Activated CD8-positive, alpha-beta memory T cell treated with anti-CD3 and anti-CD28 coated beads, Interleukin-2, amount 50 U/mL, for 4 hours (primary cell): ENCODE measurements around the gene PDE4D.

Experiments
- DNase-seq: peaks from one replicate; pipeline ENCODE4 v3.0.0-alpha.2; 2020

Gene PDE4D

GRCh38 chr5:59236448-59236847 is 657.1 kb downstream of the PDE4D start:
- no peak for DNase-seq

GRCh38 chr5:59234236-59234635 is 659.3 kb downstream of the PDE4D start:
- no peak for DNase-seq

- no peak for DNase-seq
Observed at GRCh38 chr5:59231221-59231931, 662.1 kb downstream of the PDE4D start.

DNA sequence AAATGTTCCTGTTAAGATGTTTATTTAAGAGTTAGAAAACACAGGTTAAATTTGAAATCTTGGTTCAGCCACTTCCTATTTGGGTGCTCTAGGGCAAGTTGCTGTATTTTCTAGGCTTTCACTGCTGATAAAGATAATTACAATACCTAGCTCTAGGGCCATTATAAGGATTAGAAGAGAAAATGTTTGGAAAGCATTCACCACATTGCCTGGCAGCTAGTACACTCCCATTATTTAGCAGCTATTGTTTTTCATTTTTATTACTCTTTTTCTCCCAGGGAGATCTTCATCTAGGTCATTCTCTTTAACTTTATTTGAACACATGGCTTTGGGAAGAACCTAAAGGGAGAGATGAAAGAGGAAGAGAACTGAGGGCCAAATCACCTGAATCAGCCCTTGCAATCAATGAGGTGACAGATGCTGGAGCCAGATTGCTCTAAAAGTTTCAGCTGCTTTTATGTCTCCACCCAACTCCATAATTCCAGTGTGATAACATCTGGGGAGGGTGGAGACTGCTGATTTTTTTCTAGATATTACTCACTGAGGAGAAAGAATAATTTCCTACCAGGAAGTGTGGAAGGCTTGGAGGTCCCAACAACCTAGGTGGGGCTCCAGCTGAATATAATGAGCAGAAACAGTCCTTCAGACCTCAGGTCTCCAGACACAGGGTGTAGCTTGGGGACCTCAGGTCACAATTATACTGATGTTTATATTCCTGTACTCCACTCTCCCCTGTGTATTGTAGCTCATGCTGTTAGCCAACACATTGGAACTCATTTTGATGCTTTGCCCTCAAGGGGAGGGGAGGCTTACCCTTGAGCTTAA is 670.6 kb downstream of the PDE4D start:
- DNase-seq: no peak

DNA sequence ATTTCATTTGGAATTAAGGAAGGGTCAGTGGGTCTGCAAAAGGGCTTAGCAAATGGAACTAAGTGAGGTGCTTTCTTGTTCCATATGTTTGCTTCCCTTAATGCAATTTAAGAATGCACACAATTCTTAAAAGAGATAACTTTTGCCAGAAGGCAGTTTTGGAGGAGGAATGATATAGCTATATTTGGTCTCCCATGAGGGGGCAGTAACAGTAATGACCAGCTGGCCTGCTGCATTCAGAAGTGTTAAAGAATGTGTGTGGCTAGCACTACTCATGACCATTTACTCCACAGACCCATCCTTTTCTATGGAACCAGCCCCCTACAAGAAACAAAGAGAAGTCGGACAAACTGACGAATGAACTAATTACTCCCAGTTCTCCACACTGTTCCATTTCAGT is 671.8 kb downstream of the PDE4D start:
- DNase-seq: no peak

DNA sequence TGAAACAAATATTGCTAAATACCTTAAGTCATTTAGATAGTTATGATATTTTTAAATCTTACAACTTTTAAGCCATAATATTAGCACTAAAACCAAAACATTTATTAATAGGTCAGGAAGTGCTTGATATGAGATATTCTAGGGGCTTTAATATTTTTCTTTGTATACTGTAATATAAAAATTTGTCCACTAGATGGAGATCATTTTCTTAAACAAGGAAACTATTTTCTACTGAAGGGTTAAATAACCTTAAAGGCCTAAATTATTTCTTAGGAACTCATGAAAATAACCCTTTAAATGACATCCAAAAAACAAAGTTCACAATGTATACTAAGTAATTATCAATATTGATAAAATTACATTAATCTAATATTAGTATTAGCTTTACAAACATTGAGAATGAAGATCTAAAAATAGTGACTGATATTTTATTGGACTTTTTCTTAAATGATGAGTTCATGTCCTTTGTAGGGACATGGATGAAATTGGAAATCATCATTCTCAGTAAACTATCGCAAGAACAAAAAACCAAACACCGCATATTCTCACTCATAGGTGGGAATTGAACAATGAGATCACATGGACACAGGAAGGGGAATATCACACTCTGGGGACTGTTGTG is 675.0 kb downstream of the PDE4D start:
- DNase-seq: no peak

DNA sequence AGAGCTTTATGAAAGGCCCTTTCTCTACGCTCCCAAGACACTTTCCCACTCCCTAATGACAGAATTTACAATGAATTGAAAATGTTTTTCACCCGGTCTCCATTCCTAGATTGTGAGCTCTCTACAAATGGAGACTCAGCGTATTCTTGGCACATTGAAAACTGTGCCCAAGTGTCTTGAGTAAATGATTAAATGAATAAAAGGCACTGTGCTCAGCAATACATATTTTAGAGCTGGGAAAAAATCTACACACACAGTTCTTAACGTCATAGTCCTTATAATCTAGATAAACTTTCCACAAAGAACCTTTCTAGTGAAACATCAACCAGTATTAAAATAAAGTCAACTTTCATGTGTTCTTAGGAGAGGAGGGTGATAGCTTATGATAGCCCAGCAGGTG is 676.7 kb downstream of the PDE4D start:
- no peak for DNase-seq

- DNase-seq: no peak
Observed at GRCh38 chr5:59212596-59212995, 680.9 kb downstream of the PDE4D start.

GRCh38 chr5:59209758-59210359 is 683.7 kb downstream of the PDE4D start:
- DNase-seq: no peak

GRCh38 chr5:59208474-59208873 is 685.1 kb downstream of the PDE4D start:
- DNase-seq: no peak

DNA sequence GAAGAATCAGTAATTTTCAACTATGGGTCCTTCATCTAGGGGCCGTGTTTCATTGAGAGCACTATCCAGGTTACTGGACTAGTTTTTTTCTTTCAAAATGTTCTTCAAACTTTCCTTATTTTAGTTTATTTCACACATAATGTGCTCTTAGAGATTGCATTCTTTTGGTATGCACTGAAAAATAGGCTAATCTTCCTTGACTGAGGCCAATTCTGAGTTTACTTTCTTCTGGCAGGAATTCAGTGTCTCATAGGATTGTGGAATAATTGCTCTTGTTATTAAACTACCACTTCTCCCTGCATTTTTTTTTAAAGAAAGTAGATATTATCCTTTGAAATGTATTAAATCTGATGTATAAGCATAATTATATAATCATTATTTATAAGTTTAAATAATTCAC is 686.1 kb downstream of the PDE4D start:
- DNase-seq: no peak

- DNase-seq: no peak
Observed at GRCh38 chr5:59206132-59206581, 687.4 kb downstream of the PDE4D start.

DNA sequence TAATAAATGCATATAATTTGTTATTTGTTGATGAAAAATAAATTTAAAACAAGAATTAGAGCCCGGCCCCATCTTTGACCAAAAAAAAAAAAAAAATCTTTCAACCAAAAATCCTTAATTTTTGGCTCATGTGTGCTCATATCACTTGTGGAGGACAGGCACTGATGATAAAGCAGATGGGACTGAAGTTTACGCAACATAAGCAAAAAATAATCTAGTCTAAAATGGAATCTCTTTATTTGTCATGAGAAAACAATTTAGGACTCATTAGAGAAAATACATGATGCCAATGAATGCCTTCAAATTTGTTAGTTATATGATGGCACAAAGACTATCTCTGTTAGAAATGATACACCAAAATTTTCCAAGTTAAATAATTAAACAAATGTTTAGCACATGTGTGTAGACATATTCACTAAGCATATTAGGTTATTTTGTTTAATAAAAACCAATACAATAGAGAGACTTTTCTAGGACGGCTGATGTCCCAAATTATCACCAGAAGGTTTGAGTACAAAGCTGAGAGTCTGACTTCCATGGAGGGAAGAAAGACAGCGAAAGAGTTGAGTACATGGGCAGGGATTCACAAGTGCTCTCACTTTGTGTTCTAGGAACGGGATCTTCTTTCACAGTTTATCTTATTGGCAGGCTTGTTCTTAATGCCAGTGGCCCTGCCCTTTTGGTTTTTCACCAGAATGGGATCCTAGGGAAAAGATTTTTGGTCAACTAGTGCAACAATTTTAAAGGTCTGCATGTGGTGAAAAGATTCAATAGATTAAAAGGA is 689.2 kb downstream of the PDE4D start:
- DNase-seq: no peak

GRCh38 chr5:59199868-59200267 is 693.7 kb downstream of the PDE4D start:
- DNase-seq: no peak

DNA sequence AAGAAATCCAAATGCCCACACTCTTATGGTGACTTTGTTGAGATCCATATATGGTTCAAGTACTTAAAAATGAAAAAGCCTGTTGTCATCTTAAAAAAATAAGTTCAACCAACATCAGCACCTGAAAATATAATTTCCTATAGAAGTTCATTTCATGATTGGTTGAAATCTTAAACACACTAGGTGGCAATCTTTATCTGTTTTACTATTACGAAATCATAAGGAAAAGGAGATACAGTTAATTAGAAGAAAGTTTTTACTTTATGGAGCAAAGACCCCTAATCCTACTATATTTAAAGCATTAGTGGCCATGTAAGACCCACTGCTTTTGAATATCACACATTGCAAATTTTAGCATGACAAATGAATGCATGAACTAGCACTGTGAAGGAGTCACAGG is 694.7 kb downstream of the PDE4D start:
- no peak for DNase-seq

DNA sequence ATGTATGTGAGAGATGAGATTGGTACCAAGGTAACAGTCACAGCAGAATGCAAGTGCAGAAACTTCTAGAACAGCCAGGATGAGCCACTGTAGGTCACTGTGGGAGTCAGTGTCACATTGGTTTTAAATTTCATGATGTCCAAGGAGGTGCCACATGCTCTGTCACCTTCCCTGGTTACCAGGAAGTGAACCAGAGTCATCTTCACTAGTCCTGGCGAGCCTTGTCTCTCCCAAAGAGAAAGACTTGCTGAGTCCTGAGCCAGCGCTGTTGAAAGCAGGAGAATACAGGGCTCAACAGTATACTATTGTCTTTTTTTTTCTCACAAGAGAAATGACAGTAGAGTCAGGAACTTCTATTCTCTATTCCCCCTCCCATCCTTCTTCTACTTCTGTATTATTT is 695.2 kb downstream of the PDE4D start:
- no peak for DNase-seq

DNA sequence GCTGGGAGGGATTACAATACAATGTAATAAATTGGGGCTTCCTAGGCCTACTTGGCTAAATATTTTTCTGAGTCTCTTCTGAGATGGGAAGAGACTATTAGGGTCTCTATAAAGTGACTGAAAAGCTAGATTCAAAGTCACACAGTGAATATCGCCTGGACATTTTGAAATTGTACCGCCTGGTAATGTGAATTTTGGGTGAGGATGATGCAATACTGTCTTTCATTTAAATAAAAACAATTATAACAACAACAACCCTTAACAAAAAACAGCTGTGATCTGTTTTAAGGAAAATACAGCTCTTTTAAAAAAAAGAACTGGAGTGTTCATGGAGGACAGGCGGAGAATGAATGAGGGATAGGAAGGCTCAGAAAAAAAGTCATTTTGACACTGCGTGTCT is 695.6 kb downstream of the PDE4D start:
- no peak for DNase-seq

DNA sequence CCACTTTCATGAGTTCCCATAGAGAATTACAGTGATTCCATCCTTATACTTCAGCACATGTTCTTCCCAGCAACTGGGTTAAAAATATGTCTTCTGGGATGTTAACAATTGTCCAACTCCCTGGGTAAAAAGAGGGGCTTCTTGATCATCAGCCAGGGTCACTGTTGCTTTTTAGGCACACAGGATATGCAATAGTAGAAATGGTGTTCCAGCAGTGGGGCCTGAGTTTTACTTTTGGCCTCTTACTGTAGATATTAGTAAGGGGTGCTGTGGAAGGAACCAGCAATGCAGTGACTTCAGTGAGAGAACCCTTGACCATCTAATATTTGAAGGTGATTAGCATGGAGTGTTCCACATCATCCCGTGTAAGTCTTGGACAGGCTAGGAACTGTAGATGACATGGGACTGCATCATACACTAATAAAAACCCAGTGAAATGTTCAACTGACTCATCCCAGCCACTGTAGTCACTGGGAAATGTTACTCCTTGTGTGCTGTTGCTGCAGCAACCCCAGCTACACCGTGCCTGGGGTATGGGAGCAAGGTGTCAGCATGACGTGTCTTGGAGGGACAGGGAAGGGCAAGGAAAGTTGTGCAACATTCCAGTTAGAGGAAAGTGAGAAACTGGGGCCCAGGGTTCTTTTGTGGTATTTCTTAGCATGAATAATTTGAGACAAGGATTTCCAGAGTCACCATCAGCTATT is 699.8 kb downstream of the PDE4D start:
- DNase-seq: no peak

DNA sequence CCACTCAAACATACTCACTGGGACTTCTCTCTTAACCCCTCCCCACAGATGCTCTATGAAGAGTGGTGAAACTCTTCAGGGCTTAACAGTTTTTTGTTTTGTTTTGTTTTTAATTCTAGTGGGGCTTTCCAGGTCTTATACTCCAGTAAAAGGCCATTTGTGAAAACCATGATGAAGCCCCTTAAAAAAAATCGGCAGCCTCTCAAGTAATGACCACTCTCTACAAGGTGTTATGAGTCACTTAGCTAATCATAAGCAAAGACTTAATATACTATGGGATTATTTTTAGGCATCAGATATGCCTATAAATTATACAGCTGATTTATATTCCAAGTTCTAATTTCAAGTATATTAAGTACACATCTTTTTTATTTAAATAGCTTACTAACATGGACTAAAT is 702.8 kb downstream of the PDE4D start:
- no peak for DNase-seq

DNA sequence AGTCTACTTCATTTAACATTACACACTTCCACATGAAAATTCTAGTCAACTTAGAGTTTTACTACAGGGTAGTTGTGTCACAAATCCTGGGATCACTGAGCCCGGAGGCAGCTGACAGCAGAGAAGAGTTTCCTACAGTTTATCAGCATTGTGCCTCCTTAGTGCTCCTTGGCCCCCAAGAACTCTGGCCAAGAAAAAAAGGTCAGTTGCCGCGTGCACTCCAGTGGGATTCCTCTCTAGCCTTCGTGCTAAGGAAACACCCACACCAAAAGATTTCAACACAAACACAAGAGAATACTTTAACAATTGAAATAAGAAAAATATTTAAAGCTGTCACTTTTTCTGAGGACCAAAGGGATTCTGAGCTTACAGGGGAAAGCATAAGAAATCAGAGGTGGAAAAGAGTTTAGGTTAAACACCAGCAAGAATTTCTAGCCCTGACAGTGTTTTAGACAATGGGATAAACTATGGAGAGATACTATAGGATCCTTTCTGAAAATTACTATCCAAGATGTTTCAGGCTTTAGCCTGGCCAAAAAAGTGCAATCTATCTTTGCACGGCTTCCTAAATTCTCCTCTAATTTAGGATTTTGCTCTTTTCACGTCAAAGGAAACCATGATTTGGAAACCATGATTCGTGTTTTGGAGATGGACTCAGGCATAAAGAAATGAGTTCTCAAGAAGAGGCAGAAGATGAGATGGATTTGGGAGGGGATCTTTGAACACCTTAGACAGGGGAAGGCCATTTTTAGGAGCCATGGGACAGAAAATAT is 703.9 kb downstream of the PDE4D start:
- DNase-seq: no peak
